ENCODE measurements around the gene CMTM5.

The CMTM5 gene

DNA sequence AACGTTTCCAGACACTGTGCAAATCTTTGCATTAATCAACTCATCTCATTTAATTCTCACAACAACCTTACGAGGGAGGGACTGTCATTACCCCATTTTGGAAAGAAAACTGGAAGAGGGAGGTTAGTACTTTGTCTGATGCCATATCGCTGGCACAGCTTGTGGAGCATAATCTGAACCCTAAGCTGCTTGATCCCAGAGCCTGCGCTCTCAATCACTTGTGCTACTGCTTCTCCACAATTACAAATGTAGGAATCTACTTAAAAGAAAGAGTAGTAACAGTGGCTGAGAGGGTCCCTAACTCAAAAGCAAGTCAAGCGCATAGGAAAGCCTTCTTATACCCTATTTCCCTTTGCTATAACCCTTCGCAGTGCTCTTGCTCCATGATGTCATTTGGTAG lies 15.1 kb upstream of the CMTM5 start:
- no peak for DNase-seq (ENCODE audit: low read depth)
- TF ChIP-seq, protein P1, sequence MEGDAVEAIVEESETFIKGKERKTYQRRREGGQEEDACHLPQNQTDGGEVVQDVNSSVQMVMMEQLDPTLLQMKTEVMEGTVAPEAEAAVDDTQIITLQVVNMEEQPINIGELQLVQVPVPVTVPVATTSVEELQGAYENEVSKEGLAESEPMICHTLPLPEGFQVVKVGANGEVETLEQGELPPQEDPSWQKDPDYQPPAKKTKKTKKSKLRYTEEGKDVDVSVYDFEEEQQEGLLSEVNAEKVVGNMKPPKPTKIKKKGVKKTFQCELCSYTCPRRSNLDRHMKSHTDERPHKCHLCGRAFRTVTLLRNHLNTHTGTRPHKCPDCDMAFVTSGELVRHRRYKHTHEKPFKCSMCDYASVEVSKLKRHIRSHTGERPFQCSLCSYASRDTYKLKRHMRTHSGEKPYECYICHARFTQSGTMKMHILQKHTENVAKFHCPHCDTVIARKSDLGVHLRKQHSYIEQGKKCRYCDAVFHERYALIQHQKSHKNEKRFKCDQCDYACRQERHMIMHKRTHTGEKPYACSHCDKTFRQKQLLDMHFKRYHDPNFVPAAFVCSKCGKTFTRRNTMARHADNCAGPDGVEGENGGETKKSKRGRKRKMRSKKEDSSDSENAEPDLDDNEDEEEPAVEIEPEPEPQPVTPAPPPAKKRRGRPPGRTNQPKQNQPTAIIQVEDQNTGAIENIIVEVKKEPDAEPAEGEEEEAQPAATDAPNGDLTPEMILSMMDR (conservative IDR thresholded peaks at IDR 0.05; ENCODE audit: control insufficient read depth, insufficient read depth, low read depth, low read length): no peak
- no peak overlapping the region for H3K4me3 ChIP-seq (ENCODE audit: control insufficient read depth, low read depth, low read length)

DNA sequence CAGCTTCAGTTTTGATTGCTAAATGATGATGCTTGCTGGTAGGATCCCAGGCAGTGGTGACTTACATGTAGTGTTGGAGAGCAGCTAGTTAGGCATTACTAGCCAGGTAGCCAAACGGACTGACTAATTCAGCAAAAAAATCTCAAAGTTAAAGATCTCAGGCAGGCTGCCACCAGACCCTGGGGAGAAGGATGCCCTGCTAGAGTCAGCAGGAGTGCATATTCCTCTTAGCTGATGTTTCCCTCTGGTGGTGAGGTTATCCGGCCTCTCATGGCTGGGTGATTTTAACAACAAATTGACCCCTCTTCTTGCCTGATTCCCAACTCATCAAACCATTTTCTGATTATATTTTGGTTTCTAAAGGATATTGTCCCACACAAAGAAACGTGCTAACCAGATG lies 14.6 kb upstream of the CMTM5 start:
- TF ChIP-seq, protein P1 (conservative IDR thresholded peaks at IDR 0.05; ENCODE audit: control insufficient read depth, insufficient read depth, low read depth, low read length): peak; percentile 24
- H3K4me3 ChIP-seq (ENCODE audit: control insufficient read depth, low read depth, low read length): no peak overlapping the region
- DNase-seq (ENCODE audit: low read depth): peak; percentile 33

DNA sequence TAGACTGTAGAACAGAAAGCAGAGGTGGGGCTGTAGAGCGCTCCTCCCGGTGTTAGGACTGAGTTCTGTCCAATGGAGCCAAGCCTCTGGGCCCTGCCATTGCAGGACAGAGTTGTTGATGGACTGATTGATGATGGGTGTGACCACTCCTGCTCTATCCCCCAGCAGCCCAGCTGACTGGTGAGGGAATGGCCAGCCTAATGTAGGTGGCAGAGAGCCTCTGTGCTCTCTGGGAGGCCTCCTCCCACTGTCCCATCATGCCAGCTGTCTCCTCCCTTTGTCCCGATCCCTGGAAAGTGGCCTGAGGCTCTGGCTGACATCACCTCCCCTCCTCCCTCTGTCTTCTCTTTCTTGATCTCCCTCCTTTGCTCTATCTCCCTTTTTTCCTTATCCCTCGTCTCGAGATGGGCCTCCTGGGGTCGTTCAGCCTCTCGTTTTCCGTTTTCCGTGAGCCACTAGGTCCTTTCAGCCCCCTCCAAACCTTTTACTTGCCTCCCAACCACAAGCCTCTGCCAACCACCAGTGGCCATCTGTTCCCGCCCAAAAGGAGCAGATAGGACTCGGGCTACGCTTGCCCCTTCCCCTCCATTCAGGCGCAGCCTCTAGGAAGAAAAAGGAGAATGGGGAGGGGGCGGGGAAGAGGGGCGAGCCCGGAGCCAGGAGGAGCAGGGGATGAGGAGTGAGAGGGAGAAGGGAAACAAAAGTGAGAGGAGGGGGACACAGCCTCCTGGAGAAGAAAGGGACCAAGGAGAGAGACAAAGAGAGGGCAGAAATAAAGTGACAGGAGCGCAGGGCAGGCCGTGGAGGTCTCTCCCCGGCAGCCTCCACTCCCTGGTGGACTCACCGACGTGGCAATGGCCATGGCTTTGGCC lies 12.4 kb upstream of the CMTM5 start:
- DNase-seq (ENCODE audit: low read depth): no peak
- peak overlapping the region; percentile 35 for H3K4me3 ChIP-seq (ENCODE audit: control insufficient read depth, low read depth, low read length)
- TF ChIP-seq, protein P1 (conservative IDR thresholded peaks at IDR 0.05; ENCODE audit: control insufficient read depth, insufficient read depth, low read depth, low read length): no peak

DNA sequence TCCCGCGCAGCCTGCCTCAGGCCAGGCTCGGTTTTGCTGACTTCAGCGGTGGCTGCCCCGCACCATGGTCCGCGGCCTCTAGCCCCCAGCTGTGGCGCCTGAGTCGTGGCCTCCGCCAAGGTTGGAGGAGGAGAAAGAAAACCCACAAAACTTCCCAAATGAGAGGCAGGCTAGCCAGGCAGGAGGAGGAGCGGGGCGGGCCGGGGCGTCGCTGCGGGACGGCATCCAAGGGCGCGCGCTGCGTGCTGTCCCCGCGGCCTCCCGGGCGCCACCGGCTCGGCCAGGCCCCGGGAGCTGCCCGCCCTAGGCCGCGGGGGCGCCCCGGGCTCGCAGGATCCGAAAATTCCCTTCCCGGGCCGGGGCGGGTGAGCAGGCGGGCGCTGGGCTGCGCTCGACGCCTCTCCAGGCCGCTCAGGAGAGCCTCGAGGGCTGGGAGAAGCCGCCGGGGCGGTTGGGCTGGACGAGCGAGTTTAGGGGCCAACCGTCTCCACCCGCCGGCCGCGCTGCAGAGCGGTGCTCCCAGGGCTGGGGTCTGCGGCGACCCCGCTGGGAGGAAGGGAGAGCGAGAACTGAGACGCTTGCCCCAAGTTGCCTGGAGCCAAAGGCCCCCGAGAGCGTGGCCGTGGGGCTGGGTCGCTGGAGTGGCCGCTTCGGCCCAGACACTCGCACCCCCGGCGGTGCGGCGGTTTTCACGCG lies 11.7 kb upstream of the CMTM5 start, which contains the start of gene EFS:
TSS of gene EFS (minus strand) at position 137 of the 696 bp plus-strand sequence. CDS start 147 bp downstream, outside the sequence.
- no peak for DNase-seq (ENCODE audit: low read depth)
- TF ChIP-seq, protein P1 (conservative IDR thresholded peaks at IDR 0.05; ENCODE audit: control insufficient read depth, insufficient read depth, low read depth, low read length): no peak
- H3K4me3 ChIP-seq (ENCODE audit: control insufficient read depth, low read depth, low read length): peak within 1 kb of the TSS; percentile 35

DNA sequence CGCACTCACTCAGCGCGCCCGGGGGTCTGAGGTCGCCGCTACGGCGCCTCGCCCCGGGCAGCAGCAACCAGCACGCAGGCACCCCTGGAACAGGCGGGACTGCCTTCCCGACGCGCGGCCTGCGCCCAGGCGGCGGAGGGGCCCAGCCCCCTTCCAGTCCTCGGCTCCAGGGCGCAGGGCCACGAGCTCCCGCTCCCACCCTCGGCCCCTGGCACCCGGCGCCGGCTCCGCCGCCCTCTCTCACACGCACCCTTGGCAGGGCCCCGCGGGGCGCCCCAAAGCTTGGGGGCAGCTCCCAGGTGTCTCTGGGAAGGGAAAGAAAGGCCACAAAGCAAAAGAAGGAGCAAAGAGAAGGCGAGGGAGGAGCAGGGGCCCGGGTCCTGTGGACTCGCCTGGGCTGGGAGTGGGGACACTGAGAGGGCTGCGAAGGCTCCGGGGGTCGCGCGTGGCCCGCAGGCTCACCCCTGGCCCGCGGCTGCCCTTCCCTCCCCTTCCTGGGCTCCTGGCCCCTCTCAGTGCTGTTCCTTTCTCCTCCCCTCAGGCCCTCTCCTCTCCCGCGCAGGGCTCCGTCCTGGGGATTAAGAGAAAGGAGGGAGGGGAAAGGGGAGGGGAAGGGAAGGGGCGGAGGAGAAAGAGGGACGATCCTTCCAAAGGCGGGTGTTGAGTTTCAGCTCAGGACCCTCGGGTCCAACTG lies 11.0 kb upstream of the CMTM5 start:
- H3K4me3 ChIP-seq (ENCODE audit: control insufficient read depth, low read depth, low read length): peak overlapping the region; percentile 7
- TF ChIP-seq, protein P1 (conservative IDR thresholded peaks at IDR 0.05; ENCODE audit: control insufficient read depth, insufficient read depth, low read depth, low read length): no peak
- DNase-seq (ENCODE audit: low read depth): peak; percentile 17

DNA sequence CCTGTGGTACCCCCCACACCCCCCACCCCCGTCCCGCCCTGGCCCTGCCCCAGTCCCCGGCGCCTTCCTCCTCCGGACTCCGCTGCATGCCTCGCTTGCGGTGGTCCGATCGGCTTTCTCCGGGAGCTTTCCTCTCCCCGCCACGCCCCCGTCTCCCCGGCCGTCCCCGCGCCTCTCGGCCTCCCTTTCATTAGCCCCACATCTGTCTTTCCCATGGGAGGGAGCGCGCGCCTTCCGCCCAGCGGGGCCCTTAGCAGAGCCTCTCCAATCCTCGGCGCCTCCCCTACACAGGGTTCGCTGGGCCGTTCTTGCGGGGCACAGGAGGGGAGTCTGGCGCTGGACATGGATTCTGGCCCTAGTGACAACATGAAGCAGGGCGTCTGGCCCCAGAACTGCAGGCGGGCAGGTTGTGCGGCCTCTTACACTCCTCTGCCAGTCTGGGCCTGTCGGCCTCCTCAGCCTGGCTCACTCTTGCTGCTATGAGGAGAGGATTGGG lies 10.4 kb upstream of the CMTM5 start:
- DNase-seq (ENCODE audit: low read depth): no peak
- TF ChIP-seq, protein P1 (conservative IDR thresholded peaks at IDR 0.05; ENCODE audit: control insufficient read depth, insufficient read depth, low read depth, low read length): no peak
- H3K4me3 ChIP-seq (ENCODE audit: control insufficient read depth, low read depth, low read length): no peak overlapping the region

Data from fibroblast of mammary gland (primary cell).